Ovary (tissue), 3 donors: ENCODE results near the gene CAPN3.

ENCODE experiments used
- EP300 ChIP-seq: sonication (generic); formaldehyde crosslinking; IDR thresholded peaks from one replicate; pipeline ENCODE4 v1.6.1; 2017; ENCODE audit warnings: antibody characterized with exemption
- POLR2A ChIP-seq: fragments of 450-650 bp; IDR thresholded peaks from one replicate; pipeline ENCODE4 v1.6.1; 2017; ENCODE audit warnings: antibody characterized with exemption, mild to moderate bottlenecking, moderate library complexity
- TF ChIP-seq, protein P1 (sequence below), 3 donors: fragments of 450-650 bp in 2 of 3; fragments of 200-600 bp in 1 of 3; IDR thresholded peaks; one replicate each; pipeline versions ENCODE4 v1.5.1 to v1.8.0; 2016 to 2022; ENCODE audit warnings: antibody characterized with exemption in 3 of 3, mild to moderate bottlenecking in 1 of 3
- donor health status: DM: no; HTN: no; CAD: no.

DNA sequence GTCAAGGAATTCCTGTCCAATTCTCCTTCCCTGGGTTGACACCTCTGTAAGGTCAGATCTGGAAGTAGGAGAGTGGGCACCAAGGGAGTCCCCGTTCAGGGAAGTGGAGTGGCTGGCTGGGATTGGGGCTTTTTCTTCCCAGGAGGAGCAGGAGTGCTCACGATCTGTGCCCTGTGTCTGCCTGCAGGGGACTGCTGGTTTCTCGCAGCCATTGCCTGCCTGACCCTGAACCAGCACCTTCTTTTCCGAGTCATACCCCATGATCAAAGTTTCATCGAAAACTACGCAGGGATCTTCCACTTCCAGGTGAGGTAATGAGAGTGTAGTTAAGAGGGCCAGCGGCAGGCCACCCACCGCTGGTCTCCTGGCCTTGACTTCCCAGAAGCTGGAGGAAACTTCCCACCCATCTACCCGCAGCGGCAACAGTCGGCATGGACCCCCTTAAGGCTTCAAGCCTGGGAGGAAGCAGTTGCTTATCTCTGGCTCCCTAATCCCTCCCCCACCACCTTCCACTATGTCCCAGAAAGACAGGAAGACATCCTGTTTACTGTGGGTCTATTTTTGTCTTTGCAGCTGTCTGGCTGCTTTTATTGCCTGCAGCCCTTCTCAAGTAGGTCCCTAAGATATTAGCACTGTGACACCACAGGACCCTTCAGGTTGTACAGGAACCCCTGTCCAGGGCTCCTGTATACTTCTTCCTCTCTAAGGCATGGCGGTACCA is 26.8 kb downstream of the CAPN3 start:
- TF ChIP-seq POLR2A (no peak), EP300 (no peak)
- TF ChIP-seq, protein P1, sequence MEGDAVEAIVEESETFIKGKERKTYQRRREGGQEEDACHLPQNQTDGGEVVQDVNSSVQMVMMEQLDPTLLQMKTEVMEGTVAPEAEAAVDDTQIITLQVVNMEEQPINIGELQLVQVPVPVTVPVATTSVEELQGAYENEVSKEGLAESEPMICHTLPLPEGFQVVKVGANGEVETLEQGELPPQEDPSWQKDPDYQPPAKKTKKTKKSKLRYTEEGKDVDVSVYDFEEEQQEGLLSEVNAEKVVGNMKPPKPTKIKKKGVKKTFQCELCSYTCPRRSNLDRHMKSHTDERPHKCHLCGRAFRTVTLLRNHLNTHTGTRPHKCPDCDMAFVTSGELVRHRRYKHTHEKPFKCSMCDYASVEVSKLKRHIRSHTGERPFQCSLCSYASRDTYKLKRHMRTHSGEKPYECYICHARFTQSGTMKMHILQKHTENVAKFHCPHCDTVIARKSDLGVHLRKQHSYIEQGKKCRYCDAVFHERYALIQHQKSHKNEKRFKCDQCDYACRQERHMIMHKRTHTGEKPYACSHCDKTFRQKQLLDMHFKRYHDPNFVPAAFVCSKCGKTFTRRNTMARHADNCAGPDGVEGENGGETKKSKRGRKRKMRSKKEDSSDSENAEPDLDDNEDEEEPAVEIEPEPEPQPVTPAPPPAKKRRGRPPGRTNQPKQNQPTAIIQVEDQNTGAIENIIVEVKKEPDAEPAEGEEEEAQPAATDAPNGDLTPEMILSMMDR (IDR thresholded peaks at IDR 0.05), result no peak
